Heart left ventricle (tissue), 13 donors: ENCODE measurements around the gene IGSF10.

Experiments used
- CTCF ChIP-seq, 12 donors: fragments of 200-600 bp; sonication (generic) in 4 of 12; IDR thresholded peaks; one replicate each; pipeline versions ENCODE4 v1.5.0 to v1.8.0; 2018 to 2022; ENCODE audit warnings: antibody characterized with exemption in 12 of 12, mild to moderate bottlenecking in 5 of 12
- POLR2A ChIP-seq, 2 donors: fragments of 450-650 bp; IDR thresholded peaks; one replicate each; pipeline ENCODE4 v1.6.1; 2017; ENCODE audit warnings: antibody characterized with exemption in 2 of 2, mild to moderate bottlenecking in 2 of 2, moderate library complexity in 2 of 2
- donor health status: ischemic (EF 13 %, LVEDD 7.1; RV severe dilation, severe dysfunction).
- donor health status: DM: no; HTN: yes; CAD: no.
- donor health status: DM: no; HTN: no; CAD: no.
- donor health status: ischemic (EF 25% LVEDD 6.9; RV normal size, moderate dysfunction).
- donor health status: ischemic (EF 25% LVEDD 5.7; RV mildly dilated, moderate dysfunction).
- donor health status: ischemic (EF 35%, LVEDD 5.7; RV mildly dilated, moderate dysfunction).
- donor health status: nonischemic (EF 11% LVEDD 7.7; RV severe dilation, severe dysfunction).
- donor health status: DM: yes; HTN: yes; CAD: no.
- donor health status: PGD.
- donor health status: ischemic (EF 29% LVEDD 5.4; RV normal size, mild dysfunction).
- donor health status: nonischemic (EF 23%, LVEDD 6.1; RV moderate dilation, normal function).

- no peak for TF ChIP-seq CTCF (IDR thresholded peaks at IDR 0.05)
- no peak for TF ChIP-seq POLR2A (IDR thresholded peaks at IDR 0.05)
Measured at GRCh38 chr3:151460774-151461450, at the start of gene IGSF10.
